NCI-H2029 treated with DMSO at 0.1 percent for 48 hours (cell line): ENCODE measurements around the gene TDP1.

ENCODE experiments used
- DNase-seq: peaks from one replicate; lab custom pipeline; 2025; lab: John Stamatoyannopoulos, UW

TDP1 gene

DNA sequence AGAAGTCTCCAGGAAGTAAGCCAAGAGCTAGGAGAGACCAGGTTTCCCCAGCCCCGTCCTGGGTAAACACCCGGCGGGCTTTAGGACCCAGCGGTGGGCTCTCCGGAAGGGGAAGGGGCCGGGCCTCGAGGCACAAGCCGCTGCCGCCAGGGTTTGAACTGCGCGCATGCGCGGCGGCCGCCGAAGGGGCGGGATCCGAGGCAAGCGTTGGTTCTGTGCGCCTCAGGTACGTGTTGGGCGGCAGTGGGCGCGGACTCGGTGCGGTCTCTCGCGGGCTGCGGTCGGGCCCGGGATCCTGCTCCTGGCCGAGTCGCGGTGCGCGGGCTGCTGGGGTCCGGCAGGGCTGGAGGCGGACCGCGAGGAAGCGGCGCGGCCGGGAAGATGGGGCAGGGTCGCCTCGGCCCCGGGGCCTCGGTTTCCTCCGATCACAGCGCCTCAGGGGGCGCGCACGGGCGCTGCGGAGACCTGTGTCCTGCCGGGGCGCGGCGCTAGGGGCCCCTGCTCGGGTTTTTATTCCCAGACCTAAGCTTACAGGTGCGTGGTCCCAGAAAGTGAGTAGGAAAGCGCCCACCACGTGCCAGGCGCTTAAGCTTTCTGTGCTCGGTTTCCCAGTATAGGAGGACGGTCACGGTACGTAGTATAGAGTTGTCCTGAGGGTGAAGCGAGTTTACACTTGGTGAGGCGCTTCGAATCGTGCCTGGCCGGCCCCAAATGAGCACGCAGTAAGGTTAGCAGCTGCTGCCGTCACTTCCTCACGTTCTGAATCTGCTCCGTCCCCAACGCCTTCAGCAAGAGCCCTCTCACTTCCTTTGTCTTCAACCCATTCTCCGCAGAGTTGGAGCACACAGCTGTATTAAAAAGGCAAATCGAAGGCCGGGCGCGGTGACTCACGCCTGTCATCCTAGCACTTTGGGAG is at the start of gene TDP1:
TSS of gene TDP1 (plus strand) at position 183 of the 916 bp plus-strand sequence. CDS start 7,188 bp downstream, outside the sequence.
- DNase-seq, result peak; percentile 34

DNA sequence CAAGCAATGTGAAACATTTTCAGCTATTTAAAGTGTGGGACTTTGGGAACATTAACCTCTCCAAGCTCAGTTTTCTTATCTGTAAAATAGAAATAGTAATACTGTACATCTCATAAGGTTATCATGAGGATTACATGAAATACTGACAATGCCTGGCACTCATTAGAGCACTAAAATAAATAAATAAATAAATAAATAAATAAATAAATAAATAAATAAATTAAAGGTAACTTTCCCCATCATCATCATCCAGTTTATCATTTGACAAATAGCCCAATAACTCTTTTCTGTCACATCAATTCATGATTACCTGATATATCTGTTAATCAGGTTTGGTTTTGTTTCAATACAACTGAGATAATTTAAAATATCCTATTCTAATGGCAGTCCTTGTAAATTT is 49.7 kb upstream of the TDP1 start:
- no peak for DNase-seq

DNA sequence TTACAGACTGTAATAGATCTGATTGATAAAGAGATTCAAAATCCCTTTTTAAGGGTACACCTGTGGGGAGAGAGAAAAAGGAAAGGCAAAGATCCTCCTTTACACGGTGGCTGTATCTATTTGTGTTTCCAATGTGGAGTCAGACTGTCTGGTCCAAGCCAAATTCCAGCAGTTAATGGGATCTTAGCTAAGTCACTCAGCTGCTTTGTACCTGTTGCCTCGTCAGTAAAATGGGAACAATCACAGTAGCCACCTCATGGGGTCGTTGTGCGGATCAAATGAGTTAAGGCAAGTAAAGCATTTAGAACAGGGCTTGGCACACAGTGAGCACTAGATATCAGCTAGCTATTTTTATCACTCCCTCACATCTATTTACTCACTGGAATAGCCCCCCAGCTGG is 48.1 kb upstream of the TDP1 start:
- DNase-seq, result no peak

DNA sequence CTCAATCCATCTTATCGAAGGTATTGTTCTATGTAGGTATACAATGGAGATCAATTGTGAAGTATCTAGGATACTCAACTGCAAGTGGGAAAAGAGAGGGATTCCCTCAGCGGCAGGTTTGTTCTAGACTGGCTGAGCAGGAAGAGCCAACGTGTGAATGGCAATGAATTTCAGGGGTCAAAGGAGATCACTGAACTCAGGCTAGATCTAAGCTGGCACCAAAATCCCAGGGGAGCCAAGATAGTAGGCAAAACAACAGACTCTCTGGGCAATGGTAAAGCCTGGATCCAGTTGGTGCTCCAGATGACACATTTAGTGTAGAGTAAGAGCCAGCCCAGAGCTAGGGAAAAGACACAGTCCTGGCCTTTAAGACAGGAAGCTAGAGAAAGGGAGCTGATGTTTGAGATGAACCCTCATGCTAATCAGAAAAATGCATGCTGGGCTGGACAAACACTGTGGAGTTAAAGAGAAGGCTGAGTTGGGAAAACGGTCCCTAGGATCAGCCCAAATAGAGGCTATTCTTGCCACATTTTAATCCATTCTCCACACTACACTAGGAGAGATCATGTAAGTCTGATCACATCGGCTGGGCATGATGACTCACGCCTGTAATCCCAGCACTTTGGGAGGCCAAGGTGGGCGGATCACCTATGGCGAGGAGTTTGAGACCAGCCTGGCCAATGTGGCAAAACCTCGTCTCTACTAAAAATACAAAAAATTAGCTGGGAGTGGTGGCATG is 46.8 kb upstream of the TDP1 start:
- no peak for DNase-seq

DNA sequence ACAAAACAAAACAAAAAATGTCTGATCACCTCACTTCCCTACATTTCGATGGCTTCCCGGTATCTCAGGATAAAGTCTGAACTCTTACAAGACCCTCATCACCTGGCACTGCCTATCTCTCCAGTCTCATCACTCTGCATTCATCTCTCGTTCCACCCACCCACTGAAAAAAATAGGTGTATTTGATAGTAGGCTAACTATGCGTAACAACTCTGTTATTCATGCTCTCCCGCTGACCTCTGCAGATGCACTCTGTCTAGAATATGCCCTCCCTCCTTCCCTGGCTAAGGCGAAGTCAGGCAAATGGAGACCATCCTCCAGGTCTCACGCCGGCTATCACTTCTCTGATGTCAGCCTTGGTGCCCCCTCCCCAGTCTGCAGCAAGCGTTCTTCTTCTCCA is 46.1 kb upstream of the TDP1 start:
- DNase-seq, result no peak

DNA sequence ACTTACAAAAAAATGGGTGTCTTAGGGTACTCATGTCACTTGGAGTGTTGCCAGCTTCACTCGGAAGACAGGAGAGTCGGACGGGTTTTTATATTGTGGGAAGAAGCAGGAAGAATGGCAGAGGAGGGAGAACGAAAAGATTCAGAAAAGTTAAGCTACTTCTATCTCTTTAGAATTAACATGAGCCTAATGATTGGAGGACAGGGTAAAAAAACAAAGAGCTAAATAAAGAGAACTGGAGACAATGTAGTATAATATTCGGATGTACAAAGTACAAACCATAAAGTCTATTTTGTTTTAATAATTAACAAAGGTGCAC is 45.1 kb upstream of the TDP1 start:
- DNase-seq, result no peak

DNA sequence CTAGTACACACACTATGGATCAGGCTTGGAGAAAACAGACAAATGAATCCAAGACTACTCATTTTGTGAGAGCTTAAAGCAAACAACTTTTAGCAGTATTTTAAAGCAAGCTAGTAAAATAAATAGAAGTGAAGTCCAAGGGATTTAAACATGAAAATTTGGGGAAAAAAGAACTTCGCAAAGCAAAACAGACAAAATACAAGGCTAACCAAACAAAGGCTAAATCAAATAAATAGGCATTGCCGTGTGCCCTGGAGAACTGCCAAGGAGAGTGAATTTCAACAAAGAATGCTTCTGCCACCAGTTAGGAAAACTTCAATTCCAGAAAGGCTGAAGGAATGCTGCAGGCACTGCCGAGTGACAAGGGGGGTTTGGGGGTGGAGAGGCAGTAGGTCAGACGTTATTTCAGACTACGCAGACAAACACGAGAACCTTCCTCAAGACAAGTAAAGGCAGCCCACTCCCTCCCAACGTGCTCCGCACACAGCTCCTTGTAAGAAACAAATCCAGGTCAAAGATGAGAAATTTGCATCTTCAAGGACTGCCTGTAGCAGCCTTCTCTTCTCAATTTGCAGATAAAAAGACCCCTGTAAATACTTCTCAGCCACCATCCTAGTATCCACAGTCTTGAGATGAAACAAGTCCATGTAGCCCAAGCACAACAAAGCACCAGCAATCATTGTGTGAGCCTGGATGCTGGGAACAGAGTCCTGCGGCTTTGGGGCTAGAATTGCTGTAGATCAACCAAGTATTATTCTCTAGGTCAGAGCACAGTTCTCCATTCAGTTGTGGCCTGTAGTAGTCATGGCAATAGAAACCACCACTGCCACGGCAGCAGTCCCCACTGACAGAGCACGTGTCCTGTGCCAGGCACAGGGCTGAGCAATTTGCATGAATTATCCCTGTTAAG is 44.5 kb upstream of the TDP1 start:
- DNase-seq, result no peak

DNA sequence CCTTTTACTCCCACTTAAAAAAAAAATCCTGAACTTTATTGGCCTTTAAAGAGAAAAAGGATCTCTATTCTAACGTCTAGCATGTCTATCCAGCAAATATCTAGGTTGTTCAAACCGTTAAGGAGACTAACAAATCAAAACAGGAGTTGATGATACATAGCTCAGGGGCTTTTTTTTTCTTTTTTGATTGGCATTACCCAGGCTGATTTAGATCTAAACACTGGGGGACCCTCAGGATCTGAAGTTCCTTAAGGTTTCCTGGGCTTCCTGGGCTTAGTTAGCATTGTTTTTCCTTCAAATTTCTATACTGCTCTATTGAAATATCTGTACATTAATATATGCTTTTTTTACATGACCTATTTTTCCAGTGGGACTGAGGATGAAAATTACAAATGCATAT is 43.5 kb upstream of the TDP1 start:
- DNase-seq, result no peak

DNA sequence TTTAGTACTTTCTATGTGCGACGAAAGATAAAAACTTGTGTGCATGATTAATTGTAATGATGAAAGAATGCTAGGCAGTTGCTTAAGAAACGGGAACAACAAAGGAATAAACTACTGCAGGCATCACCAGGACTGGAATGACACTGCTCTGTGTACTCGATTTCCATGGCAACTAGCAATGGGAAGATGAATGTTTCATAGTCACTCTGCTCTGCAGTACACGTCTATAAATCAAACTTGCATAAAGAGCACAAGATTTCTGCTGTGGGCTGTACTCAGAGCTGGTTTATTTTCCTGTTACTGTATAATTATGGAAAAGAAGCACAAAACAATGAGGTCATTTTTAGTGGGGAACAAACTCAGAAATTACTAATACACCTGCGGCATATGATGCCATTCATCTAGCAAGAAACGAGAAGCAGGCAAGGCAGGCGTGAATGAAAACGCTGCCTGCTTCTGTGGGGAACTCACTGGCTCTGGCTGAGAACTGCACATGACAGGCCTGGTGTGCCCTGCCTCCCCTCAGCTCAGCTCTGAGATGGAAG is 43.0 kb upstream of the TDP1 start:
- no peak for DNase-seq

DNA sequence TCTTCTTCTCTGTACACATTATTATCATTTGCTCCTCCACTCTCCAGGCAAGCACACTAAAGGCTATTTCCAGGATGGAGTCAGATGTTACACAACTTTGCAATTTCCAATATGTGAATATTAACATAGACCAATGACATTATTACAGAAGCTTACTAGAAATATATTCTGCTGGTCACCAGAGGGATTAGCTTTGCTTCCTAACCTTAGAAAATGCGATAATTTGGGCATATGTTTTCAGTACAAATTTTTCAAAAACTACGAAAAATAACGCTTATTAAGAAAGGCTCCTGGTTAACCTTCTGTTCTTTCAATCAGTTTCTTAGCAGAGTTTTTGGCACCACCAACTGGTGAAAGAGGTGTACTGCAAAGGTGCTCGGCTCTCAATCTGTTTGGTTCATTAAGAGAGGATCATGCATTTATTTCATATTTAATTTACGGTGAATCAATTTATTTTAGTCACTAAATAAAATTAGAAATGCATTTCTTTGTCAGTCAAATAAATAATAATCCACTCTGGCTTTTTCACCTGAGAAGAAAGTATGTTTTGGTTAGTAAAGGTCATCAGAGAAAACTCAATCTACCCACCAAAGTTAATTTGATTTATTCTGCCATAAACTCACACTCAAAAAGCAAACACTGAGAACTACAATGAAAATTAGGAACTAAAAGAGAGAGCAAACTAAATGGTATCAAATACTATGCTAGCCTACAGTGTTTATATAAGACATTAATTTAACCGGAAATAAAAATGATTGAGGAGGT is 40.4 kb upstream of the TDP1 start:
- peak; percentile 4 for DNase-seq

DNA sequence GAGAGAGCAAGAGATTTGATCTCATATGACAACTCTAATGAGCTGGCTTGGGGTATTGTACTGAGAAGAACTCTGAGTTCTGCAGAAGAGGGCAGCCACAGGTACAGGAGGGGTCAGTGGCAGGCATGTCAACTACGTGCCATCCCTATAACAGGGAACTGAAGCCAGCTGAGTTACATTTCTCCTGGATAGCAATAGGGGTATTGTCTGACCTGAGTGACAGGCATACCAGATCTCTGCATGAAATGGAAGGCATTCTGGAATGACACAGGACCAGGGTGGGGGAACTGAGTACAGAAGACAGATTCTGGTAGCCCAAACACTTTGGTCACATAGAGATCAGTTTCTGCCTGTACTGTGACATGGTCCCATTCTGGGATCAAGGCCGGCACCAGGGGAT is 37.0 kb upstream of the TDP1 start:
- no peak for DNase-seq

DNA sequence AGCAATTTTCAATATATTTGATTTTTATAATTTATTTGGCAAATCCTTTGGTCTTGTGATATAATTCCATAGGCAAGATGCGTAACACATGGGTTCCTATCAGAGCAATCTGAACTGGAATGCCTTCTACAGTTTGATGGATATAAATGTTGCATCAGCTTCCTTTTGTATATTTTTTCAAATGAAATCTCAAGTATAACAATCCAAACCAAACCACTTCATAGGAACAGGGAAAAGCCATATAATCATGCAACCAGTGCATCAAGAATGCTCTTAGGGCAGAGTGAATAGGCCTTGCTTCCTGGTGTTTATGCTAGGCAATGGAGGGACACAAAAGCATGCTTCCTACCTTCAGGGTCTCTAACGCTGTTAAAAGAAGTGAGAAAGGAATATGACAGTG is 35.7 kb upstream of the TDP1 start:
- no peak for DNase-seq

DNA sequence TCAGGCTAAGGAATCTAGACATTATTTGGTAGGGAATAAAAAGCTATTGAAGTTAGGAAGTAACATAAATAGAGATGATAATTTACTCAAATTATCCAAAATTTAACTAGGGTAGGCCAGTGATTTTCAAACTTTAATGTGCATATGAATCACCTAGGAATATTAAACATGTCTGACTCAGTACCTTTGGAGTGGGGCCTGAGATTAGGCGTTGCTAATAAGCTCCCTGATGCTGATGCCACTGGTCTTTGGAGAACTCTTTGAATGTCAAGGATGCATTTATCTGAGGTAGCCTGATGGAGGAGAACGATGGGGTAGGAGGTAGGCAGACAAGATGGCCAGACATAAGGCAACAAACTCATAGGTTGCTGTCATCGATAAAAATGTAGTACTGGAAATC is 34.4 kb upstream of the TDP1 start:
- no peak for DNase-seq

DNA sequence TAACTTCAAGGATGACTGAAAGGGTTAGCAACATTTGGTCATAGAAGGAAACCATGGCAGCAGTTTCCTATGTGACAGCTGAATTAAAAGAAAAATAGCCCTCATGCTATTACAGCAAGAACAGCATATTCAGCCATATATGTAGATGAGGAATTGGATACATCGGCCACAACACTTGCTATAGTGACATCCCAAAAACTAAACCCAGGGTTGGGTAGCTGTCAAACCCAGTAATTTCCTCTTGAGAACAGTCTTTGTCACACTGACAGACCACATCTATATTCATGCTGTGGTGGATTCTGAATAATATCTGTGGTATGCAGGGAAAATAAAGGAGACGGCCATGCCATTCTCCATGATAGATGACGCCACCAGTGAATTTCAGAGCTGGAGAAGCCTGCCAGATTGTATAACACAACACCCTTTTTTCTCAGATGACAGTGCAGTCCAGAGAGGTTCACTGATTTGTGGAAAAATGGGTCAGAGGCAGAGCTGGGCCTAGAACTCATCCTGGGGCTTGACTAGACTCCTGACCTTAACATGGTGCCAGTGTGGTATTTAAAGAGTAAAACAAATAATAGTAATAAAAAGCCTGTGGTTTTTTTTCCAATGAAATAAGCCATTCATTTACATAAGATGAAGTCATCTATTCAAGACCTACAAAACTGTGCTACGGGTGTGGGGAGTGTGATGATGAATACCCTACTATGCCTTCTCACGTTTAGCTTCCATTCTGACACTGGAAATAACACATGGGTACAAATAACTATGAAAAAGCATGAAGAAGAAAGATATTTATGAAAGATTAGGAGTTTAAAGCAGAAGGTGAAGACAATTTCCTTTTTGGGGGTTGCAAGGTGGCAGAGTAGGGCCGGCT is 33.5 kb upstream of the TDP1 start:
- DNase-seq, result no peak

DNA sequence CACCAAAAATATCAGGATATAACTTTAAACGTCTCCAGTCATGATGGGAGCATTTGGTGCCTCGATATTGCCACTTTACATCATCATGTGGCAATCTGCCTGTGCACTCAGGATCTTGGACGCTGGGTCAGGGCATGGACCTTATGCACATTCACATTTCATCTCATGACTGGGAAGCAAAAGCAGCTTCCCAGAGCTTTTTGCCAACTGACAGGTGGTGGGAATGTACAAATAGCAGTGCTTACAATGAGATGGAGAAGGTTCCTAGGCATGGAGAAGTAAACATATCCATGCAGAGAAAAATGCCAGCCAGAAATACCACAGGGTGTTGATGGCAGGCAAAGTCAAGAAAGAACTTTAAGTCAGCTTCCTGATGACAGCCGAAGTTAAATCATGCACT is 31.5 kb upstream of the TDP1 start:
- no peak for DNase-seq

DNA sequence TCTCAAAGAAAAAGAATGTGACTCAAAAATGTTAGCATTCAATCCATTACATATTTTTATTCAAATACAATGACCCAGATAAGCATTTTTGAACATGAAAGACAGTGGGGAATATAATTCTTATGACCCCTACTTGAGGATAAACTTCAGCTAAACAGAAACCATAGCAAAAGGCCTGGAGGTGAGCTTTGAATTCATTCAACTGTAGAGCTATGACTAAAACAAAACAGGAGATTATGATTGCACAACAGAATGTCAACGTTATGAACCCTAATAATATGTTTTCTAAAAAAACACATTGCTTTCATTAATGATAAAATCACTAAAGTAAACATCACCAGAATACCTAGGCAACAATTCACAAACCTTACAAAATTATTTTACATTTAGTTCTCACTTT is 29.0 kb upstream of the TDP1 start:
- DNase-seq, result no peak

DNA sequence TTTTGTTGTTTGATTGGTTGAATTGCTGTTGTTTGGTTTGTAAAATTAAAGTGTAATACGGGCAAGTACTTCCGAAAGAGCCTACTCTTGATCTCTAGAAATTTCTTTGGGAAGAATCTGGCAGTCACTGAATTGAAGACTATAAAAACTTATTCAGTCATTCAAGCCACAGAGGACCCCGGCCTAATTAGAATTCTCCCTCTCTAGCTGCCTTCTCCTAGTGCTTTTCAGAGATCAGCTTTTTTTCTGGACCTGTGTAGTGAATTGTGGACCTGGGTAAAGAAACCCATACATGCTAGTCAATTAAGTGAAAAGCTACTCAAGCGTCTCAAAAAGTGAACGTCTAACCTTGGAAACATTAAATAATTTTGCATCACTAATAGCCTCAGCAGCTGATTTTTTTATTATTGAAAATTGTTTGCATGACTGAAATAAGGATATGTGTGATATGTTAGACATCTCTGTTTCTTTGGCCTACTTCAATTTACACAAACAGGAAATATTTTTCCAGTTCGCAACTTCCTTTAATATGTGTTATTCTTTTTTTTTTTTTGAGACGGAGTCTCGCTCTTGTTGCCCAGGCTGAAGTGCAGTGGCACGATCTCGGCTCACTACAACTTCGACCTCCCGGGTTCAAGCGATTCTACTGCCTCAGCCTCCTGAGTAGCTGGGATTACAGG is 28.4 kb upstream of the TDP1 start:
- DNase-seq, result no peak

DNA sequence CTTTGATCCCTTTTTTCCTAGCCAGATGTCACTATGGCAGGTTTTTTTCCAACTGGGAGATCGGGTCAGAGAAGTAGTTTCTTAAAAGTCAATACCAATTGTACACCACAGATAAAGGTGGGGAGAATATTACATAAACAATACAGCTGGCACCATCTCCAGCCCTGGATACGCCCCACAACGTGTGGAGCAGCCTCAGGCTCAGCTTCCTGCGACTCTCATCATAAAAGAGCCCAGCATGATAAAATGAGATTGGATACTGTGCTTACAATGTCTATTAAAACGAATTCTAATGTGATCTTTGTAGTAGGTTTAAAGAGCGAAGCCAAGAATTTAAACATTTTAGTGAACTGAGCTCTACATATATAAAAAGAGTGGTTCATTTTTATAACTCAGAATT is 22.7 kb upstream of the TDP1 start:
- no peak for DNase-seq

DNA sequence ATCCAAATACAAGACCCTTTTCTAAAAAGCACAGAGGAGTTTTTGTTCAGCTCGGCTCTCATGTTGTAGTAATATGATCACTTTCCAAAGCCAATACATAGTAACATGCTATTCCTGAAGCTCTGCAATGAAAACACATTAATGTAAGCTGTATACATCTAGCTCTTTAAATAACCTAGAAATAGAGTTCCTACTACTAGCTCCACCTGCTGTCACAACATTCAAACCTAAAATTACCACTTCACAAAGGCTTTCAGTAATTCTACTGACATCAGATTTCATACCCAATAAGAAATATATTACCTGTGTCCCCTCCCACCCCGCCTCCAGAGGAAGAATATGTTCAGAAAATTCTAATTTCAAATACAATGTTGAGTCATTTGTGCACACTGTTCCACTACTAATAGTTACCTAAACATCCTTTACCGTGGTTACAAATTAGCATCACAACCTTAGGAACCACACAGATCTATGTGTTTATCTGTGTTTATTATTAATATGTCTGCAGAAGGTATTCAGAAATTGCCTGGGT is 19.0 kb upstream of the TDP1 start:
- no peak for DNase-seq
